IPS DF 4.7 (cell line): ENCODE data around the gene STK32C.

Experiments used
- DNase-seq: peaks from one replicate; pipeline ENCODE4 v3.0.0-alpha.2; 2013; ENCODE audit warnings: low spot score; ENCODE audit errors: extremely low read depth

Gene STK32C

DNA sequence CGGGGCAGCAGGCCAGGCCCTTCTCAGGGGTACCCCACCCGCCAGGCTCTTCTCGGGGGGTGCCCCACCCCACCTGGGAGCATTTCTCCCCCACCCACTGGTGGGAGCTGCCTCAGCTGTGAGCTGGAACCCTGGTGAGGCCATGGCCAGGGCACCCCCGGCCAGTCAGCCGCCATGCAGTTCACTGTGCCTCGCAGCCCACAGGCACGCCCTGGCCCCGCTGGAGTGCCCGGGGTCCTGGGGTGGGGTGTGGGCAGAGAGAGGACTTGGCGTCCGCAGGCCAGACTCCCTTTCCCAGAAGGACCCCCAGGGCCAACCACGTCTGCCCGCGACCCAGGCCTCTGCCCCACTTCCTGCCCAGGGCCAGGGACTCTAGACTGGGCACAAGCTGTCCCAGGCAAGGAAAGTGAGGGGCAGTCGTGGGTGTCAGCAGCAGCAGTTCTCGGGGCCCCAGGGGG lies 107.9 kb downstream of the STK32C start:
- no peak for DNase-seq

DNA sequence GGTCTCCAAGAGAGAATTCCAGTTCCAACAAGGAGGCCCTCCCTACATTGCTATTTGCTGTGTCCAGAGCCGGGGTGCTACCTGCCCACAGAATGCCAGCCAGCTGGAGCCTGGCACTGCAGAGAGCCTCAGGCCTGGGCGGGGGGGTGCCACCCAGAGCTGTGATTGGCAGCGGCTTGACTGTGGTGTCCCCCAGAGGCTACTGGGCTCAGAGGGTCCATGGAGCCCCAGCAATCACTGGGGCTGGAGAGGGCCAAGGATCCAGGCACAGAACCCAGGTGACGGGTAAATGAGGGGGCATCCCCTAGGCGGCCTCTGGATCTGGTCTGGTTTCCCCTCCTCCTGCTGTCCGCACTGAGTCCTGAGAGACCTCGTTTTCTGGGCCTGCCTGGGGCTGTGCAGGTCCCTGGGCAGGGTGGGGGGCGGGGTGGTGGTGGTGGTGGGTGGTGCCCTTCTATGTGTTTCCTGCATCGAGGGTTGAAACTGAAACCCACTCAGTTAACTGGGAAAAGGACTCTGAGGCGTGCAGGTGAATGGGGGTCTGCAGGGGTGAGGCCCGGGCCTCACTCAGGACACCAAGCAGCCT lies 108.4 kb downstream of the STK32C start:
- no peak for DNase-seq

DNA sequence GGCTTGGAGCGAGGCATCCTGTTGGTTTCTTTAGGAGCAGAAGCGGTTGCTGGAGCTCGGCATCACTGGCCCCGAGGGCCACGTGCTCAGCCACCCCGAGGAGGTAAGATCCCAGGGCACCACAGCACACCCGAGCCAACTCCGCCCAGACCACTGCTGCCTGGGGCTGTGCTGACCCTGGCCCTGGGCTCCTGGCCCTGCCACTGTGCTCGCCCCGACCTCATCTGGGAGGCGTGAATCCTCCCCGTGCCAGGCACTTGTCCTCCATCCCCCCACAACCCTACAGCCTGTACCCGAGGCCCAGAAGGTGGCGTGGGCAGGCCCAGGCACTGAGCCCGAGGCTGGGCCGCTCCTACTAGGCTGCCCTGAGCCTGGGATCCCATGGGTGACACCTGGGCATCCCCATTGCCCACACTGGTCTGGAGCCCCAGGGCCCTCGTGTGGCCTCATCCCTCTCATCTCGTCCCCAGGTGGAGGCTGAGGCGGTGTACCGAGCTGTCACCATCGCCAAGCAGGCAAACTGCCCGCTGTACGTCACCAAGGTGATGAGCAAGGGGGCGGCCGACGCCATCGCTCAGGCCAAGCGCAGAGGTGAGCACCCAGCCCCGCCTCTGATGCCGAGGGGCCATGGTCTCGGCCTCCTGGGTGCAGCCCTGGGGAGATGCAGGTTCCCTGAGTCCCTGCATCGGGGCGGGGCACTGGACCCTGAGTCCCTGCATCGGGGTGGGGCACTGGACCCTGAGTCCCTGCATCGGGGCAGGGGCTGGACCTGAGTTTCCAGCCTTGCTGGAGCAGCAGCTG lies 109.2 kb downstream of the STK32C start:
- no peak for DNase-seq

DNA sequence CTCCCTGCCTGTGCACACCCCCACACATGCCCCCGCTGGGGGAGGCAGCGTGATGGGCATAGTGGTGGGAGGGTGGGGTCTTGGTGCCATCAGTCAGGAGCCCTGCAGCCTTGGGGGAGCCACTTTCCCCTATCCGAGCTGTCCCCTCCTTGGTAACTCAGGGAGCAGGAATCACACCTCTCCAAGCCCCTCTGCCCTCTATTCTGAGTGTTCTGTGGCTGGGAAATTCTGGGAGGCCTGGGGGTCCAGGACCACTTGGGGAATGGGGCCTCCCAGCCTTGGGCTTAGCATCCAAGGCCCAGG lies 109.7 kb downstream of the STK32C start:
- no peak for DNase-seq

DNA sequence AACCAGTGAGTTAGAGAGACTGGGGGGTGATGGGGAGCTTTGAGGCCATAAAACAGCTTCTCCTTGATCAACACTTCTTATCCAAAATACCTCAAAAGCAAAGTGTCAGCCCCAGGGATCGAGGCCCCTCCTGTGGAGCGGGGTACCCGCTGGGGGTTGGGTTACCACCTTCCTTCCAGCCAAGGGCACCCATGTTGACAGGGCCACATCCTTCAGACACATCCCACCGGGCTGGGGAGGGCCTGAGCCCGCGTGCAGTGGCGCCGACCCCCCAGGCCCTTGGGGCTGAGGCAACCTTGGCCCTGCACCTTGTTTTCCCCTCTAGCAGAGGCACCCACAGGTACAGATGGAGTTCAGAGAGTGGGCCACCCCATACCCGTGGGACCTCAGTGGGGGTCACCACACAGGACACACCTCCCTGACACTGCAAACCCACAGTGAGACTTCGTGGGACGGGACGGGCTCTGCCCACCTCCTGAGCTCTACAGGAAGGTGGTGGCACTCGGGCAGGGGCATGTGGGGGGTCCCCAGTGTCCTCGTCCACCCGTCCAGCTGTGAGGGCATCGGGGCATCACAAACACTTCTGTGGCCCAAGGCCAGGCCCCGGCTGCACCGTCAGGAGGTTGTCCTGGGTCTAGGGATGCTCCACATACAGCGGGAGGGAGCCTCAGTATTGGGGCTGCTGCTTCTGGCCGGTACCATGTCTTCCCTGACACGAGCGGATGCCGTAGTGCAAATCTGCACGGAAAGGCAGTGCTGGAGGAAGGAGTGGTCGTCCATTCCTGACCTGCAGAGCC lies 110.3 kb downstream of the STK32C start:
- no peak for DNase-seq

DNA sequence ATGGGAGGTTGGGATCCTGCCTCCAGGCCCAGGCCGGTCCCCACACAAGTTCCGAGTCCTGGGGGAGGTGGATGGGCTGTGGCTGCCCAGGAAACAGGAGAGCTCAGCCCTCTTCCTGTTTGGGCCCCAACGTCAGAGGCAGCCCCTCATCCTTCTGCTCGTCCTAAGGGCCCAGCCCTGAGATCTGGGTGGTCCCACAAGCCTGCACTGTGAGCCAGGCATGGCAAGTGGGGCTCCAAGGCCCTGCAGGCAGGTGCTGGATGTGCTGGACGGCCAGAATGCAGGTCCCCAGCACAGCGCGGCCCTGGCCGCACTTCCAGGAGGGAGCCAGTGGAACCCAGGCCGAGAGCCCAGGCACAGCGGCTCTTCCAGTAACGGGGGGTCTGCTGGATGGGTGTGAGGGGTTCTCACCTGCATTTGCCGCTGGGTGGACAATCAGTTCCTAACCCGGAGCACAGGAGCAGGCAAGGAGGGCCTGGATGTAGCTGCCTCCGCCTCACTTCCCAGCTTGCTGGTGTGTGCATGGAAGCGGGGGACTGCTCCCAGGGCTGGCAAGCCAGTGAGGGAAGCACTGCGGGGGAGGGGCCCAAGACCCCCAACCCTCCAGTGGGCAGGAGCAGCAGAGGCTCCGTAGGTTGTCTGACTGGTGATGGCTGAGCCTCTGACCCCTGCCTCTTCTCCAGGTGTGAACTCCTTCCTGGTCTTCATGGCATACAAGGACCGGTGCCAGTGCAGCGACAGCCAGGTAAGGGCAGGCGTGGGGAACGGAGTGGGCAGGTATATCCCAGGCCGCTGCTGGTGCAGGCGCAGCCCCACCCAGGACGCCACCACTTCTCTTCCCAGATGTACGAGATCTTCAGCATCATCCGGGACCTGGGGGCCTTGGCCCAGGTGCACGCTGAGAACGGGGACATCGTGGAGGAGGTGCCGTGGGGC lies 111.3 kb downstream of the STK32C start:
- no peak for DNase-seq

DNA sequence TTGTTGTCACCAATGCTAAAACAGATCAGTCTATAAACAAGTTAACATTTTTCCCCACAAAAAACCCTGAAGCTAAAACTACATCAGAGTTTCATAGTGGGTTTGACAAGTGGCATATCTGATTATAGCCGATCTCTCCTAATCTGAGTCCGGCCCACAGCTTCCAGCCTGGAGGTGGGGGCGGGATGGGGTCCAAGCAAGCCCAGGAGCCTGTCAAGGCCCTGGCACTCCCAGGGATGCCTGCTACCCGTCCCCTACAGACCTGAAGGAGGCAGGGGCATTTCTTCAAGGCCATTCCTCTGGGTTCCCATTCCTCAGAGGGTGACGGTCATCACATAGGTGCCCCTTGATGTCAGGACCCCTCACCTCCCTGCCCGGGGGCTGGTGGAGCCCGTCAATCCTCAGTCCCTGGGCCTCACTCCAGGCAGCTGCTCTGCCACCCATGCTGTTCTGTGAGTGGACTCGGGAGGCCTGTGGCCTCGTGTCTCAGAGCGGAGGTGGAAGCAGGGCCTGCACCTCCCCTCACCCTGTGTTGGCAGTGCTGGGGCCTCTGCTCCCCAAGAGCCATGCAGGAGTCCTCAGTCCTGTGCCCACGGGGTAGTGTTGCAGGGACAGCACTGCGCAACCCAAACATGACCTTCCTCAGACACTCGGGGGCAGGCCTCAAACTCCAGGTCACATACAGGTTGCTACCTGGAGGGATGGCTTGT lies 112.2 kb downstream of the STK32C start:
- DNase-seq, result no peak

DNA sequence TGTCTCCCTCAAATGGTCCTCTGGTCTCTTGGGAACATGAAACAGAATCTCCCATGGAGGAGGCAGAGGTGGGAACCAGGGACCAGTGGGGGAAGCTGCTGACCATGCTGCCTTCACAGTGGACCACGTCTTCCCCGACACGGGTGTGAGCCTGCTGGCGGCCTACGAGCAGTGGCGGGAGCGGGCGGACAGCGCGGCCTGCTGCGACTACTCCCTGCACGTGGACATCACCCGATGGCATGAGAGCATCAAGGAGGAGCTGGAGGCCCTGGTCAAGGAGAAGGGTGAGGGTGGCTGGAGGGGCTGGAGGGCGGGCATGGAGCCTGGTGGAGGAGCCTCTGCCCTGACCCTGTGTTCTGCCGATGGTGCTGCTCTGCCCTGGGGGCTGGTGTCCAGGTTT lies 113.0 kb downstream of the STK32C start:
- no peak for DNase-seq

DNA sequence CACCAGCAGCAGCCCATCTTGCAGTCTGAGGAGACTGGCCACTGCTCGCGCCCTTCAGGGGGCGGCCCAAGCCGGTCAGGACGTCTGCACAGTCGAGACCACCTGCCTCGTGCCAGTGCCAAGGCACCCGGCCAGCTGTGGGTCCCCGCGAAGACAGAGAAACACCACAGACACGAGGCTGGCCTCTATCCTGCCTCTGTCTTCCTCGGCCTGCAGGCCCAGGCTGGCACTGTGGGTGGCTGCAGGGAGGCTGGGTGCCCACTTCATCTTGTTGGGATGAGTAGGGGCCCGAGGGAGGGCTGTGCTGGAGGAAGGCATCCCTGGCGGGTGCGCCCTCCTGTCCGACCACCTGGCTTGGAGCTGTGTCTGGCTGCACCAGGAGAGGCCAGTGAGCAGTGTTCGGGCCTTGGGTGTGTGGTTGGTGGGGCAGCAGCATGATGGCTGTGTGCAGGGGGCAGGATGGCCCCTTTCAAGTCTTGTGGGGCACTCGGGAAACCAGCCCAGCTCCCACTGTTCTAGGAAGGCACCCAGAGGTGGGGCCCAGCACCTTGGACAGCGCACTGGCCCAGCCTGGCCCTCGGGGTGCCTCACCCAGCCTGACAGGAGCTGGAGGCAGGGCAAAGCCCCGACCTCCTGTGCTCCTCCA lies 113.7 kb downstream of the STK32C start:
- DNase-seq, result no peak

DNA sequence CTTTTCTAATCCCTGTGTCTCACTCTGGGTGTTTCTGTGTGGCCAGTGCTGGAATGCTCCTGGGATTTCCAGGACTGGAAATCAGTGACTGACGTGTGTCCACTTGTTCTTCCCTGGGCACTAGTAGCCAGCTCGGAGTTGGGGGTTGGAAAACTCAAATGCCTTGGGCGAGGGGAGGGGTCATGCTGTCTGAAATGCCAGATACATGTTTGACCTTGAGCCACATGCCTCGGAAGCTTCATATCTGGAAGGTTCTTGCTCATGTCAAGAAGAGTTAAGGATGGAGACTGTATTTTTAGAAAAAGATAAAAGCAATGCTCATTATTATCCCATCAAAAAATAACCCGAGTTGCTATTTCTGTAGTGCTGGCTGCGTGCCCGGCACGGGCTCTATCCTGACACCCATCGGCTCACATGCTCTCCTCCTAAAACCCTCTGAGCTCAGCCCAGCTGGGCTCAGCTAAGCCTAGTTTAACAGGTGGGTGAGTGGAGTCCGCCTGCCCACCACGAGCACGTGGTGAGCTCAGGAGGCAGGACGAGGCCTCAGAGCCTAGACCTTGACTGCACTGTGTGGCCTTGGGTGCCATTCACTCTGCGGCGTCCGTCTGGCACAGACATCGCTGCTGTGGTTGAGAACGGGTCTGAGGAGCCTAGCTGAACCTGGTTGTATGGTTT lies 114.6 kb downstream of the STK32C start:
- DNase-seq, result no peak

DNA sequence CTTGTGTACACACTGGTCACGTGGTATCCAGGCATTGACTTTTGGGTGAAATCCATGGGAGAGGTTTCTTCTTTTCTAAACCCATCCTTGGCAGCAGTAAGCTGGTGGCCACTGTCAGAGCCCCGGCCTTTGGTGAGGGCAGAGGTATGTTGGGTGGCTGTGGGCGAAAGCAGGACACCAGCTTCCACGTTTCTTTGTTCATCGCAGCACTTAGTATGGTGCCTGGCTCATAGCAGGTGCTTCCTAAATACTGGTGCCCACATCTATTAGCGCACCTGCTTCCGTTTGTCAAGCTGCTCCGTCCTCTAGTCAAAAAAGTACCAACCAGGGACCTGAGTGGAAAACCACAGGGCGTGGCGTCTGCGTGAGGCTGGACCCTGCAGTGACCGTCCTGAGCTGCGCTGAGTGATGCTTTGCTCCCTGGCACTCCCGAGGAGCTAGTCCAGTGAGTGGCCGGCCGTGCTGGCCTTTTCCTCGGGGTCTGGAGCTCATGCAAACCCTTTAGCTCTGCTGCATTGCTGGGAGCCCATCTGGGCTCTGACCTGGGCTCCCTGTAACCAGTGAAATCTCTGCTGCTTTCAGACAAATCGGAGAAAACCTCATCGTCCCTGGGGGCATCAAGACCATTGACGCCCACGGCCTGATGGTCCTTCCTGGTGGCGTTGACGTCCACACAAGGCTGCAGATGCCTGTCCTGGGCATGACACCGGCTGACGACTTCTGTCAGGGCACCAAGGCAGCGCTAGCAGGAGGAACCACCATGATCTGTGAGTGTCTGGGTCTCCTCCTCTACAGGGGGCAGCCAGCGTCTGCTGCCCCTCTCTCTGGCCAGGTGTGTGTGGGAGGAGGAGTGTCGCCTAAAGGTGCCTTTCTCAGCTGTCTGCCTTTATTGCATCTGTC lies 115.4 kb downstream of the STK32C start:
- DNase-seq, result no peak

DNA sequence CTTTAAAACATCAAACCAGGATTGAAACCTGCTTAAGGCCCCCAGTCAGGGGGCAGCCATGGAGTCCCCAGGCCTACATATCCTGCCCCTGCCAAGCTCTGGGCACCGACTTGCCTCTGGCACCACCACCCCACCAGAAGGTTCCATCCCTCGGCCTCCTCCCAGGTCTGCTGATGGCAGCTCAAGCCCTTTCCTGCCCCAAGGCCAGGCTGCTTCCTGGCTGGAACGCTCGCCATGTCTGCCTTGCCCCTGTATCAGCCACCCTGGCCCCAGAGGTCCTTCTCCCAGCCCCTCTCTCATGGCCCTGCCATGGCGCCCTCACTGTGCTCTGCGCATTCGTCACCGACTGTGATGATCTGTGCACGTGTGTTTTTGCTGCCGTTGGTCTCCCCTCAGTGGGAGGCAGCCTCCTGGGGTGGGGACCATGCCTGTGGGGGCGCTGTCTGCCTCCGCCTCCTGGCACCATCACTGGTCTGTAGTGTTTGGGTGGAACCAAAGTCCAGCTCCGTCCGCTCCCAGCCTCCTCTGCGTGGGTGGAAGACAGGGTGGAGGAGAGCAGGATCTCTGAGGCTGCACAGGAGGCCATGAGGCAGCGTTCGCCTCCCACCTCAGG lies 117.8 kb downstream of the STK32C start:
- no peak for DNase-seq

DNA sequence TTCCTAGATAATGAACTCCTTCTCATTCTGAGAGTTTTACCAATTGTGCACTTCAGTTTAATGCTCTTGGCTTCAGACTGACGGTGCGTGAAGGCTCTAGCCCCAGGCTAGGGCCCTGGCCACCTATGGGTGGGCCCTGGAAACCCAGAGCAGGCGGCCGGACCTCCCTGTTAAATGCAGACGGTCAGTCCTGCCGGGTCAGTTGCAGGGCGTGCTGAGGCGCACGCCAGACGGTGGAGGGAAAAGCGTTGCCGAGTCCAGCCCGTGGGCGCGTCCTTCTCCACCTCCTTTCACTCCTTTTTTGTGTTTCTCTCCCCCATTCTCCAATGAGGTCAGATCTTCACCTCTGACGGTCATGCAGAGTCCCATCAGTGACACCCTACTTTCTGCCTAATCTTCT lies 118.7 kb downstream of the STK32C start:
- DNase-seq, result no peak

DNA sequence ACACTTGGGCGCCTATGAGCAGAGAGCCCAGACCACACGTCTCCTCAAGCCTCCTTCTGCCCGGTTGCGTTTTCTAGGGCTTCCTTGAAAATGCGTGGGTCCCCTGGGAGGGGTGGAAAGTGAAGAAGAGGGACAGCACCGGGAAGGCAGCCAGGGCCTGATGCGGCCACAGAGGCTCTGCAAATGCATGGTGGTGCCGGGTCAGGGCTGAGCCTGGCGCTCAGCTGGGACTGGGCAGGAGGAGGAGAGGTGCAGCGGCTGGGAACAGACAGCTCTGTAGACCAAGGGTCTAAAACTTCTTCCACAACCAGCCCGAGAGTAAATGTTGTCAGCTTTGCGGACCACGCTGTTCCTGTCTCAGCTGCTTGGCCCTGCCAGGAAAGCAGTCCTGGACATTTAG lies 119.4 kb downstream of the STK32C start:
- DNase-seq, result no peak

DNA sequence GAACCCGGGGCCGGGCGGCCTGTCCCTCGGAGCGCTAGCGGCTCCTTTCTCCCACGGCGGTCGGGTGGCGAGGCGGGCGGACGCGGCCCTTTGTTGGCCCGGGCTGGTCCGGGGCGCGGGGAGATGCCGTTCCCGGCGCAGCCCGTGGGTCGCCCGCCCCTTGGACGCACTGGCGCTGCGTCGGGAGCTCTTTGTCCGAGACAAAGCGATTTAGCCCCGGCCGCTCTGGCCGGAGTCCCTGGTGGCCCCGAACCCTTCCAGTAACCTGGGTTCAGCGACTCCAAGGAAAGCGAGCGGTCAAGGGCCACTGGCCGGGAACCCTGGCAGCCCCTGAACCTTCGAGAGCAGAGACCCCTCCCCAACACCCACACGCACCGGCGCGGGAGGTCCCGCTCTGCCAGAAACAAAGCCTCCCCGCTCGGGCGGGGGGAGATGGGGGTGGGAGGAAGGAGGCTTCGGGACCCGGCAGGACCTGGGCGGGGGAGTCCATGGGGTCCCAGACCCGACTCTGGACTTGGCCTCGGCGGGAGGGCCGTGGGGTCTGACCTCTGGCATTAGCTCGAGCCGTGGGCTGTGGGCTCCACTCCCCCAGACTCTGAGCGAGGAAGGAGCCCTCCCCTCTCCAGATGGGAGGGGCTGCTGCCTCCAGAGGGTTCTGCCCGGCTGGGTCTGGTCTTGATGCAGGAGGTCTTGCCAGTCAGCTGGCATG lies 120.2 kb downstream of the STK32C start:
- DNase-seq, result no peak

DNA sequence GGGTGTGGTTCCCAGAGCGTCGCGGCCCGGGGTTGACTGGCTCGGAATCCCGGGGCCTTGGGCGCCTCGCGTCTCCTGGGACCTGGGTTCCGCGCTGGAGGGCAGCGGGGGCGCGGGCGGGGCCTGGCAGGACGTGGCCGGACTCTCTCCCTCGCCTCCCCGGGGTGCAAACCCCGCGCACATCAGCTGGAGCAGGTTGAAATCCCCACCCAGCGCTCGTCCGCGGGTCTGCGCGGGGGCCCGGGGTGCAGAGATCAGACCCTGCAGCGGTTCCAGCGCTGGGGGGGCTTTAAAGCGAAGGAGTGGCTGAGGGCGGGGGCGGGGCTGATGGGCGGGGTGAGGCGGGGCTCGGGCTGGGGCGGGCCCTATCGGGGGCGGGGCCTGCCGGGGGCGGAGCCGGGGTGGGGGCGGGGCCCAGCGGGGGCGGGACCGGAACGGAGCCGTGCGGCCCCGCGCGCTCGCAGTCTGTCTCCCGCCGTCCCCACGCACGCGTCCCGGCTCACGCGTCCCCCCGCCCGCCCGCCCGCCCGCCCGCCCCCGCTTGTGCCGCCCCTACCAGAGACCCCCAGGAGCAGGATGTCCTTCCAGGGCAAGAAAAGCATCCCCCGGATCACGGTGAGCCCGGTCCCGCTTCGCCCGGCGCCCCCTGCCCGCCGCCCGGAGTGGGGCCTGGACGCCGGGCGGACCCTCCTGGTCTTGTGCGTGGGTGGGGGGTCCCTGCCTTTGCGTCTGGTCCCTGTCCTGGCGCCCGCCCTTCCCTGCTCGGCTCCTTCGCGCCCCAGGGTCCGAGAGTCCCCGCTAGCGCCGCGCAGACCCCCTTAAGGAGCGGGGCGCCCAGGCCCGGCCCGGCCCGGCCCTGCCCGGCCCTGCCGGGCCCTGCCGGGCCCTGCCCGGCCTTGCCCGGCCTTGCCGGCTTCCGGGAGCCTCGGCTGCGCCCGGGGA lies 121.0 kb downstream of the STK32C start, which contains the start of gene DPYSL4:
DPYSL4 (plus strand) TSS at position 461 of the 942 bp plus-strand sequence; CDS start at position 577, 116 bp downstream.
- DNase-seq, result no peak
